HG03457 (cell line): ENCODE data around the gene INTS4.
A peak's percentile ranks its signal among the peaks of the same experiment; 100 is the strongest.
"Not testable (repeated sequence)": the region's sequence is repeated elsewhere in the genome, so short reads cannot be mapped to it uniquely, and the experiment has no call there.

Source experiments
- ATAC-seq: cut with Tn5 transposase; IDR thresholded peaks from one replicate; pipeline ENCODE4 v1.9.1; 2021; ENCODE audit warnings: moderate number of reproducible peaks; ENCODE audit not compliant: unreplicated experiment

The INTS4 gene

GRCh38 chr11:77994434-77995362 is at the start of gene INTS4:
Gene INTS4, minus strand, starts transcription at chr11:77994668. Its CDS starts 25 bp downstream, at chr11:77994643.
- ATAC-seq: peak; percentile 92

- ATAC-seq: no peak
Observed at GRCh38 chr11:78041843-78042440, 47.5 kb upstream of the INTS4 start.

GRCh38 chr11:78041380-78041719 is 46.9 kb upstream of the INTS4 start:
- ATAC-seq: not testable (repeated sequence)

DNA sequence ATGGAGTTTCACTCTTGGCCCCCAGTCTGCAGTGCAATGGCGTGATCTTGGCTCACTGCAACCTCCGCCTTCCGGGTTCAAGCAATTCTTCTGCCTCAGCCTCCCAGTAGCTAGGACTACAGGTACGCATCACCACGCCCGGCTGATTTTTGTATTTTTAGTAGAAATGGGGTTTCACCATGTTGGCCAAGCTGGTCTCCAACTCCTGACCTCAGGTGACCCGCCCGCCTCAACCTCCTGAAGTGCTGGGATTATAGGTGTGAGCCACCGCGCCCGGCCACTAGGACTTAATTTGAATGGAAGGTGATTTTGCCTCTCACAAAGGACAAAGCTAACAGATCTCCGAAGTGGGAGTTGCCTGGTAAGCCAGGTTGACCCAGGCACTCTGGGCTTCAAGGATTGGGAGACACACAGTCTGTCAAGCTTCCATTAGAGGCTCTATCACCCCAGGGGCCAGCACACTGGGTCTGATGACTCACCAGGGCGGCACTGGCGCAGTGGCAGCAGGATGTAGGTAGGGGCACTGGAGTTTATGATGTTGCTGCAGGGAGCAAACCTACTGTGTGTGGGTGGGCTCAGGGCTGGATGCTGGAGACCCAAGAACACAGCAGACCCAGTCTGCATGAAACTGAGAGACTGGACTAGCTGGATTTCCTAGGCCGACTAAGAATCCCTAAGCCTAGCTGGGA is 46.4 kb upstream of the INTS4 start:
- no peak for ATAC-seq

- ATAC-seq: peak; percentile 72
Observed at GRCh38 chr11:78039919-78040671, 45.6 kb upstream of the INTS4 start.

DNA sequence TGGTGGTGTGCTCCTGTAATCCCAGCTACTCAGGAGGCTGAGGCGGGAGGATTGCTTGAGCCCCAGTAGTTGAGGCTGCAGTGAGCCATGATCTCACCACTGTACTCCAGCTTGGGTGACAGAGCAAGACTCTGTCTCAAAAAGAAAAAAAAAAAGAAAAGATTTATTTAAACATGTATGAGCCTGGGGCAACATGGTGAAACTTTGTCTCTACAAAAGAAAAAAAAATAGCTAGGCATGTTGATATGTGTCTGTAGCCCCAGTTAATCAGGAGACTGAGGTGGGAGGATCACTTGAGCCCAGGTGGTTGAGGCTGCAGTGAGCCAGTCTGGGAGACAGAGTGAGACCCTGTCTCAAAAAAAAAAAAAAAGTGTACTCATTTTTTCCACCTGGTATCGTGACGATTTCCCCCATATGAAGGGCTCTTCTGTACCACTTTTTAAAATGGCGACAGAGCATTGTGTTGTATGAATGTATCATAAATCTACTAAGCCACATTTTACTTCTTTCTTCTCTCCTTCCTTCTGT is 45.0 kb upstream of the INTS4 start:
- no peak for ATAC-seq

GRCh38 chr11:78038697-78039313 is 44.3 kb upstream of the INTS4 start:
- no peak for ATAC-seq

DNA sequence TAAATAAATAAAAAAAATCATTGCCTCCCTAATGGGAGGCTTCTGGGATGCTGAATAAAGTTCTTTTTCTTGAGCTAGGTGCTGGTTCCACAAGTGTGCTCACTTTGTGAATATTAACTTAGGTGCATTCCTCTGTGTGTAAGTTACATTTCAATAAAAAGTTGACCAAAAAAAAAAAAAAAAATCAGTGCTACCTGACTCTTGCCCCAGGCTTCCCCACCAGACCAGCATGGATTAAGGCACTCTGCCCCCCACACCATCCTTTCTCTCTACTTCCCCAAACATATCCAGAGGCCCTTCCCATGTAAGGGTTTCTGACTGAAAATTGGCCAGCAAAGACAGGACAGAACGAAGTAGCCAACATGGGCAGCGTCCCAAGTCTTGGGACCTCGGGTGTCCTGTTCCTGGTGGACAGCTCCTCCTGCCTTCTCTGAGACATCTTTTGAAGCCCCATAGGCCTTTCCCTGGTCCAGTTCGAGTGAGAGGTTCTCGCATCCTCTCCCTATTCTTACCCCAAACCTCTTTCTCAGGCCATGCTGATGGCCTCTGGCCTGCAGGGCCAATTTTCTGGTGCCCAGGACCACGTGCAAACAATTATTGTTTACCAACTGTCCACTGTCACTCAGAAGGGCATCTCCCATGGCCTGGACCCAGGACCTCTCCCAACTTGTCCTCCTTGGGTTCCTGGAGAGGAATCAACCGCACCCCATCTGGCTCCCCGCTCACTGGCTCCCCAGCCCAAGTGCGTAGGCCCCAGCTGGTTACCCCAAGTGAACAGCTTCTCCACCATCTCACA is 43.6 kb upstream of the INTS4 start:
- ATAC-seq: no peak

GRCh38 chr11:78037056-78037455 is 42.6 kb upstream of the INTS4 start:
- ATAC-seq: no peak

DNA sequence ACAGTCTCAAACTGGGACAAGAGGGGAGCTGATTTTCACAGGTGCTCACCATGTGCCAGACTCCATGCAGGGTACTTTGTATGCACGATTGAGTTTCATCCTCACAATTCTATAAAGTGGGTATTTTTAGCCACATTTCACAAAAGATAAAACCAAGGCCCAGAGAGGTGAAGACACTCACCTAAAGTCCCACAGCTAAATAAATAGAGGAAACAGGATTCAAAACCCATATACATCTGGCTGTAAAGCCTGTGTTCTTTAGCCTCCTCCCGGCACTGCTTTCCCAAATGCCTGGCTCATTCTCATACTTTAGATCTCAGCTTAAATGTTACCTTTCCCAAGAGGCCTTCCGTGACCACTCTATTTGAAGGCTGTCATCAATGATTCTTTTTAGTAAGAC is 41.8 kb upstream of the INTS4 start:
- no peak for ATAC-seq

DNA sequence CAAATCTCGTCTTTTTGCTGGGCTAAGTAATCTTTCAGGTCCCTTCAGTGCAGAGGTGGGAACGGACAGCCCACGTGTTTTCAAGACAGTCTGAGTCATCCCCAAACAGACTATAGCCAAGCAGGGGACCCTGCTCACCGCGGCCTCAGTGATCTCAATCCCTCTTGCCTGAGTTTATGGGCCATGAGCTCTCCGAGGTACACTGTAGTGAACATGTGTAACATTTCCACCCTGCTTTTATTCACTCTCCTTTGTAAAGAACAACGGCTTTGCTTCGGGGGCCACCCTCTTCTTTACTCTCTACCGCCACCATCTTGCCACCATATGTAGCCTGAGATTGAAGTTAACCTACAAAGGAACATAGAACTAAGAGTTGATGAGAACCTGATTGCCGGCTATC is 40.2 kb upstream of the INTS4 start:
- ATAC-seq: no peak

DNA sequence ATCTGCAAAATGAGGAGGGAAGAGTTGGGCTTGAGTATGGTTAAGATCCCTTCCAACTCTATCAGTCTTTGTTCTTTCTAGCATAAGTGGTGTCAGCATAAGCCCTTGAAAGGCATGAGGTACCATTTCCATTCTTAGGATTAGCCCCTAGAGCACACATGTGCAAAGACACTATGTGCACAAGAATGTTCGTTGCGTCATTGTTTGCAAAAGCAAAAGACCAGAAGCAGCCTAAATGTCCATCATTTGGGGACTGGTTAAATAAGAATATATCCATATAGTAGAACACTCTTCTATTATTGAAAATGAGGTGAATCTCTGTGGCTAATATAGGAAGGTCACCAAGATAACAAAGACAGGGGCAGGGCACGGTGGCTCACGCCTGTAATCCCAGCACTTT is 38.6 kb upstream of the INTS4 start:
- ATAC-seq: no peak

- ATAC-seq: no peak
Observed at GRCh38 chr11:78032090-78032489, 37.6 kb upstream of the INTS4 start.

DNA sequence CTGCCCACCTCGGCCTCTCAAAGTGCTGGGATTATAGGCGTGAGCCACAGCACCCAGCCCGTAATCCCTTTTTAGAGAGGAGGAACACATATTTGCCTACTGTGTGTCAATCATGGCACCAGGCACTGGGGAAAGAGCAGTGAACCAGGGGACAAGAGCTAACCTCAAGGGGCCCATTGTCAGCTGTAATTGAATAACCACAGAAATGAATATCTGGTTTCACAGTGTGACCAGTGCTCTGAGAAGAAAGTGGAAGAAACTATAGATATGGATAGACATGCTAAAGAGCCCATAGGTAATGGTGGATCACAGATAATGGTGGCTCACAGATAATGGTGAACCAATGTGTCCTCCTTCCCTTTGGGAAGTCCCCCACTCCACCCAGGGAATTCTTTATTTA is 37.2 kb upstream of the INTS4 start:
- peak; percentile 59 for ATAC-seq

- no peak for ATAC-seq
Observed at GRCh38 chr11:78030429-78031325, 36.2 kb upstream of the INTS4 start.

GRCh38 chr11:78028423-78028822 is 34.0 kb upstream of the INTS4 start:
- not testable (repeated sequence) for ATAC-seq

DNA sequence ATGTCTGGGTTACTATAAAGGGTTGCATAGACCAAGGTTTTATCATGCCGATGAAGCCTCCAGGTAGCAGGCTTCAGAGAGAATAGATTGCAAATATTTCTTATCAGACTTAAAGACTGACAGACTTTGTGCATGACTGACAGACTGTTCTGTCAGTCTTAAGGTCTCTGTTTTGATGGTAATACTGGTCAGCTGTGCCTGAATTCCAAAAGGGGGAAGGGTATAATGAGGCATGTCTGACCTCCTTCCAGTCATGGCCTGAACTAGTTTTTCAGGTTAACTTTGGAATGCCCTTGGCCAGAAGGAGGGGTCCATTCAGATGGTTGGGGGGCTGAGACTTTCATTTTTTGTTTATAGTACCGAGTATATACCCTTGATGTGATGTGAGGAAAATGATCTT is 33.3 kb upstream of the INTS4 start:
- no peak for ATAC-seq

DNA sequence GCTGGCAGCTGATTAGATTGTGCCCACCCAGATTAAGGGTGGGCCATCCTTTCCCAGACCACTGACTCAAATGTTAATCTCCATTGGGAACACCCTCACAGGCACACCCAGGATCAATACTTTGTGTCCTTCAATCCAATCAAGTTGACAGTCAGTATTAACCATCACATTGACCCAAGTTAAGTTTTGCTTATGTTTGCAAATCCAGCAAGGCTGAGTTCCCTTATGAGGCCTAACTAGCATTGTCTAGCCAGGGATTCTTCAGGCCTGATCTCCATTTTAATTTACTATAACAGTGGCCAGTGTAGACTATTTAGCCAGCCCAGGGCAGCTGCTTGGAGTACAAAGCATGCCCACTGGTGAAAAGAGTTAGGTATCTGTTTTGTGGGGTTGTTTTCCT is 30.9 kb upstream of the INTS4 start:
- no peak for ATAC-seq

- ATAC-seq: no peak
Observed at GRCh38 chr11:78023426-78023825, 29.0 kb upstream of the INTS4 start.
